ENCODE results near the gene GPR143. TPM values are rescaled to one million over a fixed set of nuclear protein-coding genes. Genes with fewer than 3 reads are reported as not detected.

The GPR143 gene
- total RNA-seq = 100 to 1,000 TPM; 106 to 164 TPM

DNA sequence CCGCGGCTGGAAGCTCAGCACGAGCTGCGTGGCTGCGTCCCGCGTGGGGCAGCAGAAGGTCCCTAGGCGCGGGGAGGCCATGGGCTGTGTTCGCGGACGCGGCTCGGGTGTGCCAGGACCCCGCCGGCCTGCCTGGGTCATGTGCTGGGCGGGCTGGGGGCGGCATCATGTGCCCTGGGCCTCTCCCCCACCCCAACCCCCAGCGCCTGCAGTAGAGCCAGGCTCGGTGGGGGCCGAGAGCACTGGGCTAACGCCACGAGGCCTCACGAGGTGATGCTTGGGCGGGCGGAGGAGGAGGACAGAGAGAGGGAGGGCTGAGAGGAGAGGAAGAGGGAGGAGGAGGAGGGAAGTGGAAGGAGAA is at the start of gene GPR143:
Gene GPR143, minus strand, starts transcription at position 111 of the 361 bp plus-strand sequence. Its CDS starts 30 bp downstream, at position 81.

DNA sequence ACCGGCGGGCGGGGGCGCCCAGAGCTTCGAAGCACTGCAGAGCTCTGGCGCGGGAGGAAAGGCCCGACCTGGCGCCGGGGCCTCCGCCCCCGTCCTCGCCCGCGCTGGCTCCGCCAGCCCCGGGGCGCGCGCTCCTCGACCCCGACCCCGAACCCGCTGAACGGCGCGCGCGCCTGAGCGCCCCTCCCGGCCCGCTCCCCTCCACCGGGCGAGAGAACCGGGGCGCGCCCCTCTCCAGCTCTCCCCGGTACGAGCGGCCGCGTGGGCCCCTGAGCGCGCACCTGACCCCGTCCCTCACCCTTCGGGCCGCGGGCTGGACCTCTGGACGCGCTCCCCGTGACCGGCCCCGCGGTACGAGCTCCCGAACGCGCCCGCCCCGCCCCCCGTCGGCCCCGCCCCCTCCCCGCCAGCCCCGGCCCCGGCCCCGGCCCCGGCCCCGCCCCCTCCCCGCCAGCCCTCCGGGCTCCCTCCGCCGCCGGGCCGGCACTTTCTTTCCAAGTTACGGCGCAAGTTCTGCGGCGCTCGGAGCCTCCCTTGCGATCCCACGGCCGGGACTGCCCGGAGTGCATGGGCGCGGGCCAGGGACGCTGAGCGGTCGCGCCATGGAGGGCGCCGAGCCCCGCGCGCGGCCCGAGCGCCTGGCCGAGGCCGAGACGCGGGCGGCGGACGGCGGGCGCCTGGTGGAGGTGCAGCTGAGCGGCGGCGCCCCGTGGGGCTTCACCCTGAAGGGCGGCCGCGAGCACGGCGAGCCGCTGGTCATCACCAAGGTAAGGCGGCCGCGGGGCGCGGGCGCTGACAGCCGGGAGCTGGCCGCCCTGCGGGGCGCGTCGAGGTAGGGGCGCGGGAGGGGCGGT is 20.5 kb upstream of the GPR143 start, which contains the start of gene SHROOM2:
Gene SHROOM2, plus strand, starts transcription at position 486 of the 854 bp plus-strand sequence. Its CDS starts 117 bp downstream, at position 603.

Other genes starting within 250 kb of the GPR143 start
- 1 to 10 TPM; 2.1 to 6.7 TPM for gene SHROOM2, start 20.6 kb upstream of the GPR143 start, total RNA-seq
- gene CLDN34, start 201.5 kb upstream of the GPR143 start, total RNA-seq = not detected

Measured in melanocyte of skin (primary cell).